HG03196 (cell line): Measurements from ENCODE around the gene MRPL51.
"Not testable (repeated sequence)": the region's sequence is repeated elsewhere in the genome, so short reads cannot be mapped to it uniquely, and the experiment has no call there.

Experiments
- ATAC-seq: cut with Tn5 transposase; IDR thresholded peaks from one replicate; pipeline ENCODE4 v1.9.1; 2021; ENCODE audit not compliant: unreplicated experiment

Gene MRPL51

GRCh38 chr12:6532051-6532926, 39.2 kb upstream of the MRPL51 start:
- no peak for ATAC-seq

- ATAC-seq, result no peak
Observed at GRCh38 chr12:6530576-6531260, 37.7 kb upstream of the MRPL51 start.

GRCh38 chr12:6529291-6529737, 36.3 kb upstream of the MRPL51 start:
- ATAC-seq, result no peak

GRCh38 chr12:6528539-6529235, 35.6 kb upstream of the MRPL51 start:
- no peak for ATAC-seq

- ATAC-seq, result no peak
Observed at GRCh38 chr12:6527711-6528110, 34.6 kb upstream of the MRPL51 start.

- ATAC-seq, result no peak
Observed at GRCh38 chr12:6526766-6527525, 33.9 kb upstream of the MRPL51 start.

- no peak for ATAC-seq
Observed at GRCh38 chr12:6526201-6526600, 33.1 kb upstream of the MRPL51 start.

- ATAC-seq, result no peak
Observed at GRCh38 chr12:6524648-6525047, 31.6 kb upstream of the MRPL51 start.

GRCh38 chr12:6523708-6524107, 30.6 kb upstream of the MRPL51 start:
- ATAC-seq, result no peak

- no peak for ATAC-seq
Observed at GRCh38 chr12:6522193-6522592, 29.1 kb upstream of the MRPL51 start.

GRCh38 chr12:6520186-6520585, 27.1 kb upstream of the MRPL51 start:
- no peak for ATAC-seq

- ATAC-seq, result no peak
Observed at GRCh38 chr12:6508087-6508486, 15.0 kb upstream of the MRPL51 start.

GRCh38 chr12:6507102-6507998, 14.3 kb upstream of the MRPL51 start:
- no peak for ATAC-seq

GRCh38 chr12:6500466-6500865, 7.4 kb upstream of the MRPL51 start:
- no peak for ATAC-seq

- not testable (repeated sequence) for ATAC-seq
Observed at GRCh38 chr12:6497291-6497690, 4.2 kb upstream of the MRPL51 start.

GRCh38 chr12:6494968-6495367, 1.9 kb upstream of the MRPL51 start:
- ATAC-seq, result no peak

- ATAC-seq, result peak; percentile 7
Observed at GRCh38 chr12:6494258-6494743, 1.2 kb upstream of the MRPL51 start.

- peak; percentile 84 for ATAC-seq
Observed at GRCh38 chr12:6493497-6494257, 615 bp upstream of the MRPL51 start, which contains the start of gene NCAPD2. Gene NCAPD2 (plus strand): TSS chr12:6494102. CDS start chr12:6495099, 997 bp downstream.

- ATAC-seq, result not testable (repeated sequence)
Observed at GRCh38 chr12:6490673-6491072, 2.4 kb downstream of the MRPL51 start.
